Heart left ventricle (tissue), 16 donors: ENCODE measurements around the gene MAPK13. TPM values are rescaled to one million over a fixed set of nuclear protein-coding genes. Genes with fewer than 3 reads are reported as not detected.

Experiments
- ATAC-seq, 4 donors: fragments of 200-7000 bp; cut with Tn5 transposase; one replicate each; pipeline ENCODE4 v1.9.1; 2020 to 2022; ENCODE audit warnings: moderate library complexity in 4 of 4, mild to moderate bottlenecking in 3 of 4, moderate number of reproducible peaks in 1 of 4
- DNase-seq, 5 donors: peaks; one replicate each; pipeline ENCODE4 v3.0.0-alpha.2; 2020
- H3K27ac ChIP-seq, 12 donors: fragments of 200-600 bp; sonication (generic) in 4 of 12; one replicate each; pipeline versions ENCODE4 v1.5.0 to v1.8.0; 2016 to 2022; ENCODE audit warnings: mild to moderate bottlenecking in 2 of 12
- H3K27me3 ChIP-seq, 9 donors: fragments of 200-600 bp; sonication (generic) in 2 of 9; one replicate each; pipeline versions ENCODE4 v1.5.1 to v1.8.0; 2016 to 2022; ENCODE audit warnings: mild to moderate bottlenecking in 3 of 9
- H3K36me3 ChIP-seq, 9 donors: fragments of 200-600 bp; sonication (generic) in 2 of 9; one replicate each; pipeline versions ENCODE4 v1.5.0 to v1.8.0; 2018 to 2022; ENCODE audit warnings: mild to moderate bottlenecking in 2 of 9
- H3K4me1 ChIP-seq, 12 donors: fragments of 200-600 bp; sonication (generic) in 4 of 12; one replicate each; pipeline versions ENCODE4 v1.5.0 to v1.8.0; 2016 to 2022; ENCODE audit warnings: mild to moderate bottlenecking in 3 of 12
- H3K4me3 ChIP-seq, 12 donors: fragments of 200-600 bp; sonication (generic) in 4 of 12; one replicate each; pipeline versions ENCODE4 v1.5.0 to v1.8.0; 2017 to 2022; ENCODE audit warnings: mild to moderate bottlenecking in 9 of 12, moderate library complexity in 4 of 12
- H3K9me3 ChIP-seq, 12 donors: fragments of 200-600 bp; sonication (generic) in 4 of 12; one replicate each; pipeline versions ENCODE4 v1.5.0 to v1.8.0; 2016 to 2022; ENCODE audit warnings: mild to moderate bottlenecking in 1 of 12
- CTCF ChIP-seq, 12 donors: fragments of 200-600 bp; sonication (generic) in 4 of 12; IDR thresholded peaks; one replicate each; pipeline versions ENCODE4 v1.5.0 to v1.8.0; 2018 to 2022; ENCODE audit warnings: antibody characterized with exemption in 12 of 12, mild to moderate bottlenecking in 5 of 12
- POLR2A ChIP-seq, 2 donors: fragments of 450-650 bp; IDR thresholded peaks; one replicate each; pipeline ENCODE4 v1.6.1; 2017; ENCODE audit warnings: antibody characterized with exemption in 2 of 2, mild to moderate bottlenecking in 2 of 2, moderate library complexity in 2 of 2
- WGBS, 4 donors: extraction: QIAGEN DNeasy Blood & Tissue Kit in 2 of 4; methylation state at CpG; one replicate each; pipeline versions ENCODE4 v1.1.5 to v1.1.7; 2013 to 2018; 5-methylcytosine and 5-hydroxymethylcytosine counted together
- intact Hi-C, 10 donors: fragments of 100-400 bp; cut with DNase I; formaldehyde crosslinking; loops; one replicate each; pipeline versions ENCODE4 v1.11.1 to v1.14.2; 2022
- polyA plus RNA-seq, 2 donors: library from polyadenylated mRNA; stranded (reverse); fragments of 200-250 nt; gene quantifications; one replicate each; pipeline ENCODE4 v1.2.3, GENCODE V29; 2013
- total RNA-seq, 9 donors: library from RNA; depleted of rRNA in 2 of 9; stranded (reverse); fragments of >200 nt in 2 of 9; fragmentation: NEBNext Ultra II Directional in 3 of 9; extraction: Animal tissue kit (Norgen Biotek cat#: 25700) in 3 of 9; gene quantifications; one replicate each; pipeline versions ENCODE4 v1.1.0 to v1.2.4, GENCODE V29; 2016 to 2023
- donor health status: ischemic (EF 13 %, LVEDD 7.1; RV severe dilation, severe dysfunction).
- donor health status: healthy with polysubstance abuse.
- donor health status: DM: no; HTN: yes; CAD: no.
- donor health status: DM: no; HTN: no; CAD: no.
- donor health status: ischemic (EF 25% LVEDD 6.9; RV normal size, moderate dysfunction).
- donor health status: ischemic (EF 25% LVEDD 5.7; RV mildly dilated, moderate dysfunction).
- donor health status: healthy.
- donor health status: DM: yes; HTN: yes; CAD: no.
- donor health status: ischemic (EF 35%, LVEDD 5.7; RV mildly dilated, moderate dysfunction).
- donor health status: nonischemic (EF 11% LVEDD 7.7; RV severe dilation, severe dysfunction).
- donor health status: DM: yes; HTN: yes; CAD: no.
- donor health status: PGD.
- donor health status: ischemic (EF 29% LVEDD 5.4; RV normal size, mild dysfunction).
- donor health status: nonischemic (EF 23%, LVEDD 6.1; RV moderate dilation, normal function).

Gene MAPK13
- total and polyA plus RNA-seq, 11 donors: 0.24 to 16.8 (median 0.56) TPM

GRCh38 chr6:36089048-36089447, 41.3 kb upstream of the MAPK13 start:
- 93 to 98% (median 96%) methylated on average over 5 of the region's 5 CpGs for WGBS, 4 donors
- intact Hi-C loops: no loop called here

GRCh38 chr6:36094238-36094637, 36.1 kb upstream of the MAPK13 start:
- 95 to 98% (median 96%) methylated on average over 2 of the region's 2 CpGs for WGBS, 4 donors
- DNase-seq (no peak), ATAC-seq (no peak)
- peak overlapping the region in 2 of 12 donors; percentile 3 to 51 for H3K27ac ChIP-seq
- H3K36me3 ChIP-seq: peaks cover 0 to 56% (median 22%) of the 10 kb centered on the region in 9 donors
- no peaks in the 10 kb centered on the region for H3K27me3 ChIP-seq
- TF ChIP-seq CTCF (IDR thresholded peaks at IDR 0.05) (no peak), POLR2A (IDR thresholded peaks at IDR 0.05) (no peak)
- no peaks in the 10 kb centered on the region for H3K9me3 ChIP-seq
- intact Hi-C loops: loop anchor here in 8 of 10 donors (2.0 to 10.0 kb wide), 4 partner anchors 21 to 339 kb away; partner anchors contain the start of genes MAPK14 (in 3 of the 8) and SLC26A8 (in 1 of the 8)
- no peak overlapping the region for H3K4me3 ChIP-seq
- H3K4me1 ChIP-seq: peaks cover 0 to 18% (median 9%) of the 10 kb centered on the region in 12 donors

More at GRCh38 chr6:36089048-36089447, 41.3 kb upstream of the MAPK13 start:
- ATAC-seq: no peak
- Histone ChIP-seq H3K27me3 (no peaks in the 10 kb centered on the region), H3K9me3 (peaks cover 0 to 11% (median 0%) of the 10 kb centered on the region in 12 donors), H3K4me1 (no peaks in the 10 kb centered on the region), H3K36me3 (peaks cover 0 to 44% (median 28%) of the 10 kb centered on the region in 9 donors), H3K4me3 (no peak overlapping the region), H3K27ac (no peak overlapping the region)
- TF ChIP-seq CTCF (IDR thresholded peaks at IDR 0.05) (no peak), POLR2A (IDR thresholded peaks at IDR 0.05) (no peak)
- no peak for DNase-seq

- Histone ChIP-seq H3K9me3 (no peaks in the 10 kb centered on the region), H3K4me1 (peaks cover 0 to 25% (median 13%) of the 10 kb centered on the region in 12 donors), H3K27me3 (no peaks in the 10 kb centered on the region), H3K27ac (peak overlapping the region in 5 of 12 donors; percentile 3 to 51 (median 24)), H3K4me3 (no peak overlapping the region), H3K36me3 (peaks cover 0 to 50% (median 22%) of the 10 kb centered on the region in 9 donors)
- ATAC-seq (peak; percentile 89 to 95 (median 92)), DNase-seq (peak; percentile 66 to 91 (median 82))
- 11 to 13% (median 13%) methylated on average over 9 of the region's 9 CpGs for WGBS, 4 donors
- peak; percentile 93 to 98 (median 97) for TF ChIP-seq CTCF (IDR thresholded peaks at IDR 0.05)
- TF ChIP-seq POLR2A (IDR thresholded peaks at IDR 0.05): no peak
- intact Hi-C loops: loop anchor here (1.0 to 10.0 kb wide), 5 partner anchors 22 to 340 kb away; partner anchors contain the start of genes MAPK14 (in 9 of the 10) and SLC26A8 (in 1 of the 10)
Measured at GRCh38 chr6:36094753-36095496, 35.4 kb upstream of the MAPK13 start.
